Kidney epithelial cell (primary cell): ENCODE results near the gene TPSAB1. TPM values are rescaled to one million over a fixed set of nuclear protein-coding genes. Genes with fewer than 3 reads are reported as not detected.

ENCODE experiments used
- DNase-seq: peaks from one replicate; pipeline ENCODE4 v3.0.0-alpha.2; 2010; ENCODE audit warnings: low read depth
- H3K27me3 ChIP-seq: 2 replicates; pipeline ENCODE4 v1.6.0; 2011; ENCODE audit warnings: low read length; ENCODE audit not compliant: control insufficient read depth, insufficient read depth
- H3K36me3 ChIP-seq: 2 replicates; pipeline ENCODE4 v1.5.1; 2011; ENCODE audit warnings: low read length; ENCODE audit not compliant: control insufficient read depth, insufficient read depth
- H3K4me3 ChIP-seq: 2 replicates; pipeline ENCODE4 v1.5.1; 2011; ENCODE audit warnings: low read depth, mild to moderate bottlenecking, control low read depth, low read length
- total RNA-seq: library from RNA; depleted of rRNA; stranded (reverse); fragments of >200 nt; gene quantifications from 2 replicates; pipeline ENCODE4 v1.2.3, GENCODE V29; 2015
- TF ChIP-seq, protein P1 (sequence below): IDR thresholded peaks from 2 replicates; pipeline ENCODE4 v1.5.1; 2011; ENCODE audit warnings: mild to moderate bottlenecking, moderate library complexity, low read length, control low read depth, inconsistent platforms; ENCODE audit not compliant: insufficient read depth, poor library complexity, severe bottlenecking

Gene TPSAB1
- total RNA-seq, 1 donor from 2014 or later, result not detected

GRCh38 chr16:1289477-1289866 is 49.0 kb downstream of the TPSAB1 start:
- H3K27me3 ChIP-seq, result peaks cover 67% of the 10 kb centered on the region

DNA sequence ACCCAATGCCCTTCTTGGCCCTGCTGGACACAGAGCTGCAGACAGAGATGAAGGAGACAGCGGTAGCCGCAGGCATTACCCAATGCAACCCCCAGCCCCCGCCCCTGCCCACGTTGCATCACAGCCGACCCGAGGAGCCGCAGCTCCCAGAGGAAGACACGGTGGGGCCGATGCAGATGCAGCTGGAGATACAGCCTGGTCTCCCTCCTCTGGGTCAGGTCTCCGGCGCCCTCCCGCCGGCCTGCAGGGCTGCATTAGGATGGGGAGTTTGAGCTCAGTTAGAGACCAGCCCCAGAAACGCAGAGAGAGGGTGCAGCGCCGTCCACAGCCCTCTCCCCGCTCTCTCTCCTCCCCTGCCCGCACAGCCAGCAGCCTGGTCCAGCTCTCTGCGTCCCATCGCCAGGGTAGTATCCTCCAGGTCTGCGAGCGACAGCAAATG is 49.6 kb downstream of the TPSAB1 start:
- H3K36me3 ChIP-seq, result no peaks in the 10 kb centered on the region
- no peak overlapping the region for H3K4me3 ChIP-seq
- TF ChIP-seq, protein P1, sequence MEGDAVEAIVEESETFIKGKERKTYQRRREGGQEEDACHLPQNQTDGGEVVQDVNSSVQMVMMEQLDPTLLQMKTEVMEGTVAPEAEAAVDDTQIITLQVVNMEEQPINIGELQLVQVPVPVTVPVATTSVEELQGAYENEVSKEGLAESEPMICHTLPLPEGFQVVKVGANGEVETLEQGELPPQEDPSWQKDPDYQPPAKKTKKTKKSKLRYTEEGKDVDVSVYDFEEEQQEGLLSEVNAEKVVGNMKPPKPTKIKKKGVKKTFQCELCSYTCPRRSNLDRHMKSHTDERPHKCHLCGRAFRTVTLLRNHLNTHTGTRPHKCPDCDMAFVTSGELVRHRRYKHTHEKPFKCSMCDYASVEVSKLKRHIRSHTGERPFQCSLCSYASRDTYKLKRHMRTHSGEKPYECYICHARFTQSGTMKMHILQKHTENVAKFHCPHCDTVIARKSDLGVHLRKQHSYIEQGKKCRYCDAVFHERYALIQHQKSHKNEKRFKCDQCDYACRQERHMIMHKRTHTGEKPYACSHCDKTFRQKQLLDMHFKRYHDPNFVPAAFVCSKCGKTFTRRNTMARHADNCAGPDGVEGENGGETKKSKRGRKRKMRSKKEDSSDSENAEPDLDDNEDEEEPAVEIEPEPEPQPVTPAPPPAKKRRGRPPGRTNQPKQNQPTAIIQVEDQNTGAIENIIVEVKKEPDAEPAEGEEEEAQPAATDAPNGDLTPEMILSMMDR, result no peak
- H3K27me3 ChIP-seq, result peaks cover 66% of the 10 kb centered on the region
- DNase-seq, result no peak

More at GRCh38 chr16:1289477-1289866, 49.0 kb downstream of the TPSAB1 start:
- no peaks in the 10 kb centered on the region for H3K36me3 ChIP-seq
- TF ChIP-seq, protein P1, result no peak
- H3K4me3 ChIP-seq, result no peak overlapping the region
- DNase-seq, result no peak

DNA sequence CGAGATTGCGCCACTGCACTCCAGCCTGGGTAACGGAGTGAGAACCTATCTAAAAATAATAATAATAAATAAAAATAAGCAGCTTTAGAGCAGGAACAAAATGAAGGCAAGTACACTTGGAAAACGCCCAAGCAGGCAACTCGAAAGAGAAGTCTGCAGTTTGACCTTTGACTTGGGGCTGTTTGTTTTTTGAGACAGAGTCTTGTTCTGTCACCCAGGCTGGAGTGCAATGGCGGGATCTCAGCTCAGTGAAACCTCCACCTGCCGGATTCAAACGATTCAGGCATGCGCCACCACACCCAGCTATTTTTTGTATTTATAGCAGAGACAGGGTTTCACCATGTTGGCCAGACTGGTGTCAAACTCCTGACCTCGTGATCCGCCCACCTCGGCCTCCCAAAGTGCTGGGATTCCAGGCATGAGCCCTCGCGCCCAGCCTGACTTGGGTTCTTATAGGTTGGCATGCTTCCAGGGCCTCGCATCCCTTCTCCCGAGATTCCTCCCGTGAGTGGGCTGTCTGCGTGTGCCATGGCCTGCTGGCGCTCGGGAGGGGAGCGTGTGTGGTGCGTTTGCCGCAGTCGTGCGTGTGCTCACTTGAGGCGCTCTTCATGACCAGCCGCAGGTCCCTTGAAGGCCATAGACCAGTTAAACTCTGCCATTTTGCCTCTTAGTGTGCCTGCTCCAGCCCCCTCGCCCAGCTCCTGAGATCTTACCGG is 50.5 kb downstream of the TPSAB1 start:
- no peak overlapping the region for H3K4me3 ChIP-seq
- peaks cover 58% of the 10 kb centered on the region for H3K27me3 ChIP-seq
- H3K36me3 ChIP-seq, result no peaks in the 10 kb centered on the region
- DNase-seq, result no peak
- TF ChIP-seq, protein P1, result no peak

DNA sequence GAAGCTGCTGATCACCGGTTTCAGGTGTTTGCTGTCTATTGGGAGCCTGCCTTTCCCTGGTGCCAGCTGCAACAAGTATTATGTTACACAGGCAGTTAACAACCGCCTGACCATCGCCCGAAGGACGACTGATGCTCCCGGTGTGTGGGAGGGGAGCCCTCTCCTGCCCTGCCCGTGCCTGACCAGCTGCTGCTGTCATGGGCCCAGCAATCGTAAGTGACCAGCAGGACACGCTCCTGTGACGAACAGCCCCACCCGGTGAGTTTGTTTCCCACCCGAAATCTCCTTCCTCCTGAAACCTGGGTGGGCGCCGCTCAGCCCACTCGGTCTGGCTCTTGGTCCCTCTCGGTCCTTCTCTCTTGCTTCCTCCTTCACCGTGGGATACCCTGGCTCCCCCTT is 51.1 kb downstream of the TPSAB1 start:
- no peak for DNase-seq
- Histone ChIP-seq H3K4me3 (no peak overlapping the region), H3K36me3 (no peaks in the 10 kb centered on the region), H3K27me3 (peaks cover 53% of the 10 kb centered on the region)
- TF ChIP-seq, protein P1, result no peak

Other genes starting within 250 kb of the TPSAB1 start
- not detected in 2 replicates for gene SSTR5, start 168.0 kb upstream of the TPSAB1 start, total RNA-seq
- not detected in 2 replicates for gene C1QTNF8, start 144.5 kb upstream of the TPSAB1 start, total RNA-seq
- gene CACNA1H, start 87.6 kb upstream of the TPSAB1 start, total RNA-seq, result 6.7 and 8.9 TPM in 2 replicates
- gene TPSG1, start 15.4 kb upstream of the TPSAB1 start, total RNA-seq, result not detected in 2 replicates
- gene TPSB2, start 10.5 kb upstream of the TPSAB1 start, total RNA-seq, result not detected in 2 replicates
- gene TPSD1, start 15.4 kb downstream of the TPSAB1 start, total RNA-seq, result not detected in 2 replicates
- gene UBE2I, start 68.9 kb downstream of the TPSAB1 start, total RNA-seq, result 129 and 139 TPM in 2 replicates
- 1.2 and 5.8 TPM in 2 replicates for gene BAIAP3, start 92.9 kb downstream of the TPSAB1 start, total RNA-seq
- gene TSR3, start 111.2 kb downstream of the TPSAB1 start, total RNA-seq, result 138 and 144 TPM in 2 replicates
- 103 and 104 TPM in 2 replicates for gene GNPTG, start 111.2 kb downstream of the TPSAB1 start, total RNA-seq
- gene UNKL, start 174.0 kb downstream of the TPSAB1 start, total RNA-seq, result 9.8 and 19.3 TPM in 2 replicates
- gene UQCC4, start 180.0 kb downstream of the TPSAB1 start, total RNA-seq, result 25.2 and 26.6 TPM in 2 replicates
- not detected in 2 replicates for gene PERCC1, start 190.4 kb downstream of the TPSAB1 start, total RNA-seq
- 0.08 and 0.14 TPM in 2 replicates for gene CCDC154, start 203.9 kb downstream of the TPSAB1 start, total RNA-seq
- 116 and 186 TPM in 2 replicates for gene CLCN7, start 234.3 kb downstream of the TPSAB1 start, total RNA-seq
- not detected in 2 replicates for gene PTX4, start 248.2 kb downstream of the TPSAB1 start, total RNA-seq